Mesendoderm (in vitro differentiated cells): Measurements from ENCODE around the gene SDC4.
A peak's percentile ranks its signal among the peaks of the same experiment; 100 is the strongest.

Experiments
- DNase-seq: peaks from one replicate; pipeline ENCODE4 v3.0.0; 2013
- H2AK5ac ChIP-seq: 2 replicates; pipeline ENCODE4 v1.6.1; 2013; ENCODE audit warnings: low read length, inconsistent platforms
- H2BK120ac ChIP-seq: 2 replicates; pipeline ENCODE4 v1.6.1; 2013; ENCODE audit warnings: low read depth, mild to moderate bottlenecking, low read length, moderate library complexity, mixed read lengths
- H2BK15ac ChIP-seq: replicated peaks from 2 replicates; pipeline ENCODE4 v1.6.1; 2013; ENCODE audit warnings: low read depth, mild to moderate bottlenecking, moderate library complexity
- H2BK5ac ChIP-seq: 2 replicates; pipeline ENCODE4 v1.6.1; 2013; ENCODE audit warnings: low read length, inconsistent platforms
- H3K18ac ChIP-seq: 2 replicates; pipeline ENCODE4 v1.6.1; 2013; ENCODE audit warnings: mild to moderate bottlenecking, low read length, mixed read lengths
- H3K23ac ChIP-seq: one replicate; pipeline ENCODE4 v1.6.1; 2013; ENCODE audit warnings: low read length
- H3K27ac ChIP-seq: 2 replicates; pipeline ENCODE4 v1.5.1; 2013; ENCODE audit warnings: low read depth, mild to moderate bottlenecking, inconsistent platforms, low read length, moderate library complexity
- H3K27me3 ChIP-seq: 2 replicates; pipeline ENCODE4 v1.6.1; 2013; ENCODE audit warnings: low read length, control low read depth, mild to moderate bottlenecking, inconsistent platforms; ENCODE audit not compliant: insufficient read depth, poor library complexity
- H3K36me3 ChIP-seq: 2 replicates; pipeline ENCODE4 v1.6.1; 2013; ENCODE audit warnings: low read length, inconsistent platforms; ENCODE audit not compliant: control insufficient read depth, insufficient read depth
- H3K4ac ChIP-seq: one replicate; pipeline ENCODE4 v1.6.1; 2013; ENCODE audit warnings: low read depth, mild to moderate bottlenecking, low read length, moderate library complexity
- H3K4me1 ChIP-seq: 2 replicates; pipeline ENCODE4 v1.6.1; 2013; ENCODE audit warnings: low read depth, low read length, inconsistent platforms; ENCODE audit not compliant: control insufficient read depth
- H3K4me2 ChIP-seq: 2 replicates; pipeline ENCODE4 v1.6.1; 2013; ENCODE audit warnings: low read length
- H3K4me3 ChIP-seq: 2 replicates; pipeline ENCODE4 v1.5.1; 2013; ENCODE audit warnings: mild to moderate bottlenecking, low read length
- H3K56ac ChIP-seq: one replicate; pipeline ENCODE4 v1.6.1; 2013; ENCODE audit warnings: low read length
- H3K79me1 ChIP-seq: 2 replicates; pipeline ENCODE4 v1.6.1; 2013; ENCODE audit warnings: low read length, inconsistent platforms
- H3K79me2 ChIP-seq: 2 replicates; pipeline ENCODE4 v1.6.1; 2013; ENCODE audit warnings: mild to moderate bottlenecking, low read length; ENCODE audit not compliant: control insufficient read depth, insufficient read depth
- H3K9ac ChIP-seq: 2 replicates; pipeline ENCODE4 v1.6.1; 2013; ENCODE audit warnings: low read length, inconsistent platforms
- H4K5ac ChIP-seq: one replicate; pipeline ENCODE4 v1.6.1; 2013; ENCODE audit warnings: low read length
- H4K8ac ChIP-seq: one replicate; pipeline ENCODE4 v1.6.1; 2013; ENCODE audit warnings: low read depth, mild to moderate bottlenecking, control low read depth, low read length, moderate library complexity
- WGBS: extraction: QIAGEN DNeasy Blood & Tissue Kit; methylation state at CpG from one replicate; pipeline ENCODE4 v1.1.7; 2013; ENCODE audit warnings: low lambda C conversion rate, missing lambda C conversion rate; ENCODE audit not compliant: insufficient coverage; ENCODE audit errors: extremely low coverage; 5-methylcytosine and 5-hydroxymethylcytosine counted together

SDC4 gene

DNA sequence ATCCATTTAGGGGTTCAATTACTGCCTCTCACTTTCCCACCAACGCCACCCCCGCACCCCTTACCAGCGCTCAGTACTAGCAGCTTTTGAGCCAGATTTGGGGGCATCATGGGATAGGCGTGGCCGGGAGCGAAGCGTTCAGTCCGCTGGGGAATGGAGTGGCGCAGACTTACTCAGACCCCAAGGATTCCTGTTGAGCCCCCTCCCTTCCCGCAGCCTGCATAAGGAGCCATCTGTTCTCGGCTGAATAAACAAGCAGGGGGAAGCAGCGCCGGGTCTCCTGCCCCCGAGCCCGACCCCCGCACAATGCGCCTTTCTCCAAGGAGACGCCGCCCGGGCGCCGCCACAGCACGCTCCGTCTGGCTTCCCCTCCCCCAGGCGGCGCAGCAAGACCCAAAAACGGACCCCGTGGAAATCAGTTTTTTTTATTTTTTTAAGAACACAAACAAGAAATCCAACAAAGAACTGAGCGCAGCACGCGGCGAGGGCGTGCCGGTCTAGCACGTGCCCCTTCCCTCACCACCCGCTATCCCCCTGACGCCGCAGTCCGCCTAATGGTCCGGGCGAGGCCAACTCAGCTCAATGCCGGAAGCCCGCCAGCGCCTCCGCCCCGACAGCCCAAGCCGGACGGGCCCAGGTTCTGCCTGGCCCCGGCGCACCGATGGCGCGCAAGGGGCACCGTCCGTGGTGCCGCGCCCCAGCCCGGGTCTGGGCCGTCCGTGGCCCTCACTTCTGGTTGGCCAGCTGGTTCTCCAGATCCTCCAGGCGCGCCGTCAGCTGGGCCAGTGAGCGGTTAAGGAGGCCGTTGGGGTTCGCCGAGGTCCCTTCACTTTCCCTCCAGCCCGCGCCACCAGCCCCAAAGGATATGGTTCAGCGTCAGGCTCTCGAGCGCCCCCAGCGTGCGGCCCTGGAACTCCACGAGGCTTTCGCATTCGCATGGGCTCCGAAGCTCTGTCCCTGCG is 54.9 kb downstream of the SDC4 start:
- peak overlapping the region; percentile 52 for H3K23ac ChIP-seq
- H3K79me1 ChIP-seq, result no peaks in the 10 kb centered on the region
- no CpG with 5 or more reads among the region's 79 CpGs for WGBS
- H2BK120ac ChIP-seq, result no peak overlapping the region
- no peak overlapping the region for H4K5ac ChIP-seq
- no peaks in the 10 kb centered on the region for H3K27me3 ChIP-seq
- peak overlapping the region; percentile 60 for H3K4ac ChIP-seq
- H3K36me3 ChIP-seq, result no peaks in the 10 kb centered on the region
- H3K27ac ChIP-seq, result no peak overlapping the region
- peak overlapping the region; percentile 4 for H3K4me2 ChIP-seq
- H2BK5ac ChIP-seq, result no peak overlapping the region
- H2BK15ac ChIP-seq, result no peak overlapping the region
- no peaks in the 10 kb centered on the region for H3K4me1 ChIP-seq
- peak overlapping the region; percentile 86 for H3K56ac ChIP-seq
- H4K8ac ChIP-seq, result no peak overlapping the region
- no peak overlapping the region for H2AK5ac ChIP-seq
- peak overlapping the region; percentile 35 for H3K18ac ChIP-seq
- peak overlapping the region; percentile 66 for H3K9ac ChIP-seq
- H3K4me3 ChIP-seq, result no peak overlapping the region
- H3K79me2 ChIP-seq, result no peaks in the 10 kb centered on the region
- peak; percentile 92 for DNase-seq

GRCh38 chr20:45292343-45292742 is 55.9 kb downstream of the SDC4 start:
- H3K56ac ChIP-seq, result no peak overlapping the region
- no peaks in the 10 kb centered on the region for H3K79me1 ChIP-seq
- no peak overlapping the region for H2BK5ac ChIP-seq
- H3K23ac ChIP-seq, result no peak overlapping the region
- H3K4me2 ChIP-seq, result no peak overlapping the region
- H3K18ac ChIP-seq, result no peak overlapping the region
- no peaks in the 10 kb centered on the region for H3K79me2 ChIP-seq
- H4K5ac ChIP-seq, result no peak overlapping the region
- H3K4me1 ChIP-seq, result no peaks in the 10 kb centered on the region
- WGBS, result no CpG with 5 or more reads among the region's 2 CpGs
- no peak for DNase-seq
- no peaks in the 10 kb centered on the region for H3K27me3 ChIP-seq
- H3K36me3 ChIP-seq, result no peaks in the 10 kb centered on the region
- no peak overlapping the region for H4K8ac ChIP-seq
- no peak overlapping the region for H2BK15ac ChIP-seq
- H3K4ac ChIP-seq, result no peak overlapping the region
- H2BK120ac ChIP-seq, result no peak overlapping the region
- no peak overlapping the region for H3K4me3 ChIP-seq
- H3K27ac ChIP-seq, result no peak overlapping the region
- no peak overlapping the region for H3K9ac ChIP-seq
- no peak overlapping the region for H2AK5ac ChIP-seq

GRCh38 chr20:45291526-45291925 is 56.7 kb downstream of the SDC4 start:
- Histone ChIP-seq H3K56ac (no peak overlapping the region), H3K27ac (no peak overlapping the region), H4K5ac (no peak overlapping the region), H2AK5ac (no peak overlapping the region), H3K36me3 (no peaks in the 10 kb centered on the region), H3K4me2 (no peak overlapping the region), H3K79me1 (no peaks in the 10 kb centered on the region), H3K4ac (no peak overlapping the region), H3K4me3 (no peak overlapping the region), H3K9ac (no peak overlapping the region), H3K4me1 (no peaks in the 10 kb centered on the region), H4K8ac (no peak overlapping the region), H2BK120ac (no peak overlapping the region), H3K18ac (no peak overlapping the region), H2BK5ac (no peak overlapping the region), H3K79me2 (no peaks in the 10 kb centered on the region), H3K23ac (no peak overlapping the region), H2BK15ac (no peak overlapping the region), H3K27me3 (no peaks in the 10 kb centered on the region)
- WGBS, result no CpG with 5 or more reads among the region's 9 CpGs
- DNase-seq, result no peak

DNA sequence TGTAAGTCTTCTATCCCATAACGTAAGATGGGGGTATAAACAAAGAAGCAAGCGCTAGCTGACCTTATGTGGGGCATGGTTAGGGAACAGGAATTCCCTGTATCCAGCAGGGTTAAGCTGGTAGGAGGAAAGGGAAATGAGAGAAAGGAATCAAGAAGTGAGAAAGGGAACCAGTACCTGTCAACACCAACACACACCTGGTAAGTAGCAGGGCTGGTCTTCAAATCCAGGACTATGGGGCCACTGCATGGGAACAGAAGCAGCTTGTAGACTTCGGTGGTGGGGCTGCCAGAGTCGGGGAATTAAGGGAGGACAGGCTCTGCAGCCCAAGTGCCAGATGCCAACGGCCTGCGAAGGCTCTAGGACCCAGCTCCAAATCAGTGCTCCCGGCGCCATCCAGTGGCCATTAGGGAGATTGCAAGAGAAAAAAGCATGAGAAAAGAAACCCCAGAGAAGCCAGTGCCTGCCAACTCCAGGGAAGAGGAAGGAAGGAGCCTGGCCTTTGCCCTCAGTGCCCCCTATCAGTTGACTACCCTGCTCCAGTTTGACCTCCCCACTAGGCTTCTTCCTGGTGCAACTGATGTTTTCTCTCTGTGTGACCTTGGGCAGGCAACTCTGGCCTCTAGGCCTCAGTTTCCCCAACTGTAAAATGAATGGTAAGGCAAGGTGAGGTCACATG is 57.4 kb downstream of the SDC4 start:
- Histone ChIP-seq H3K79me1 (no peaks in the 10 kb centered on the region), H3K23ac (no peak overlapping the region), H3K4me1 (no peaks in the 10 kb centered on the region), H4K8ac (no peak overlapping the region), H3K9ac (no peak overlapping the region), H4K5ac (no peak overlapping the region), H2AK5ac (no peak overlapping the region), H2BK15ac (no peak overlapping the region), H2BK120ac (no peak overlapping the region), H2BK5ac (no peak overlapping the region), H3K27me3 (no peaks in the 10 kb centered on the region), H3K79me2 (no peaks in the 10 kb centered on the region), H3K27ac (no peak overlapping the region), H3K4me2 (no peak overlapping the region), H3K4ac (no peak overlapping the region), H3K56ac (peak overlapping the region; percentile 31), H3K36me3 (no peaks in the 10 kb centered on the region), H3K4me3 (no peak overlapping the region), H3K18ac (no peak overlapping the region)
- DNase-seq, result peak; percentile 89
- WGBS, result no CpG with 5 or more reads among the region's 8 CpGs

DNA sequence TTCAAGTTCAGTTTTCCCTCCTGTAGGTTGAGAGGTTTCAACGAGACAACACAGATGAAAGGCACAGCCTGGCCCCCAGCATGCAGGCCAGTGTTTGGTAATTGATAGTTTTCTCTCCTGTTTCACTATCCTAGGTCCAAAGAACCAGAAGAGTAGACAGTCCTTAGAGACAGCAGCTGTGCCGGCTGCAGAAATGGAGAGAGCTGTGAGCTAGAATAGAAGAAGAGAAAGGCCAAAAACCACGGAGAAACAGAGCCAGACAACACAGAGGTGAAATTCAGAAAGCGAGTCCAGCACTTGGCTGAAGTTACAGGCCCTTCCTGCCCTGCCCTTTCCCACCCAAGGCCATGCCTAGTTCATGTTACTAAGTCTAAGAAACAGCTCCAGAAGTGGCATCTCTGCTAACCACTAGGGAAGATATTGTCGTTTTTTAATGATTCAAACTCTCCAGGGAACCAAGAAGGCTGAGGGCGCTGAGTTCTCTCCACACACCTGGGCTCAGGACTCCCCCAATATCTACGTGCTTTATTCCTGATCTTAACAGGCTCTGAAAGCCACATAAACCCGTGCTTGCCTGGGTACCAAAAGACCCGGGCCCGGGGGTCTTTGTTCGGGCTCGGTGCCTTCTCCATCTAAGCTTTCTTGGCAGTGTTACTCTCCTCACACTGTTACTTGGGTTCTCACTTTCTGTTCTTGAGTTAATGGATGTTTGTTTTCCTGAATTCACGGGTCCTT is 58.1 kb downstream of the SDC4 start:
- no peak for DNase-seq
- H3K18ac ChIP-seq, result no peak overlapping the region
- no peaks in the 10 kb centered on the region for H3K27me3 ChIP-seq
- no peak overlapping the region for H3K23ac ChIP-seq
- H3K27ac ChIP-seq, result no peak overlapping the region
- H3K36me3 ChIP-seq, result no peaks in the 10 kb centered on the region
- H4K5ac ChIP-seq, result no peak overlapping the region
- no peak overlapping the region for H2BK120ac ChIP-seq
- no peaks in the 10 kb centered on the region for H3K79me2 ChIP-seq
- no peak overlapping the region for H2AK5ac ChIP-seq
- H4K8ac ChIP-seq, result no peak overlapping the region
- no peaks in the 10 kb centered on the region for H3K79me1 ChIP-seq
- no peak overlapping the region for H2BK15ac ChIP-seq
- no peak overlapping the region for H3K4ac ChIP-seq
- no peak overlapping the region for H3K9ac ChIP-seq
- H3K4me2 ChIP-seq, result no peak overlapping the region
- WGBS, result no CpG with 5 or more reads among the region's 13 CpGs
- no peak overlapping the region for H3K4me3 ChIP-seq
- no peak overlapping the region for H2BK5ac ChIP-seq
- no peak overlapping the region for H3K56ac ChIP-seq
- H3K4me1 ChIP-seq, result no peaks in the 10 kb centered on the region
